T-helper 17 cell (primary cell): ENCODE results near the gene MARK2. TPM values are rescaled to one million over a fixed set of nuclear protein-coding genes. Genes with fewer than 3 reads are reported as not detected.

Source experiments
- ATAC-seq: fragments of 150-1000 bp; cut with Tn5 transposase; 2 replicates; pipeline ENCODE4 v1.10.0; 2021; ENCODE audit warnings: mild to moderate bottlenecking, moderate library complexity
- DNase-seq, 3 donors: peaks; one replicate each; pipeline versions ENCODE4 v3.0.0 to v3.0.0-alpha.2; 2020 to 2021
- H3K9me3 ChIP-seq: one replicate; pipeline ENCODE4 v1.7.0; 2013; ENCODE audit warnings: low read length, mild to moderate bottlenecking; ENCODE audit not compliant: control insufficient read depth, poor library complexity, severe bottlenecking
- H3K27ac Mint-ChIP-seq: one replicate; pipeline ENCODE4 v1.8.0; 2022; ENCODE audit warnings: mild to moderate bottlenecking, moderate library complexity, mixed read lengths
- H3K27me3 Mint-ChIP-seq: one replicate; pipeline ENCODE4 v1.8.0; 2022; ENCODE audit warnings: mixed read lengths
- H3K36me3 Mint-ChIP-seq: one replicate; pipeline ENCODE4 v1.8.0; 2022; ENCODE audit warnings: low read depth, mixed read lengths
- H3K4me1 Mint-ChIP-seq: one replicate; pipeline ENCODE4 v1.8.0; 2022; ENCODE audit warnings: mild to moderate bottlenecking, mixed read lengths
- H3K4me3 Mint-ChIP-seq: one replicate; pipeline ENCODE4 v1.8.0; 2022; ENCODE audit warnings: mild to moderate bottlenecking, moderate library complexity, mixed read lengths
- total RNA-seq, 4 donors: library from RNA in 2 of 4; stranded (reverse) in 2 of 4; gene quantifications; one replicate each; pipeline ENCODE4 v1.2.3 and lab custom pipeline; 2022 to 2026

MARK2 gene
- total RNA-seq, 2 donors from 2014 or later = 44.6 to 53.5 TPM

DNA sequence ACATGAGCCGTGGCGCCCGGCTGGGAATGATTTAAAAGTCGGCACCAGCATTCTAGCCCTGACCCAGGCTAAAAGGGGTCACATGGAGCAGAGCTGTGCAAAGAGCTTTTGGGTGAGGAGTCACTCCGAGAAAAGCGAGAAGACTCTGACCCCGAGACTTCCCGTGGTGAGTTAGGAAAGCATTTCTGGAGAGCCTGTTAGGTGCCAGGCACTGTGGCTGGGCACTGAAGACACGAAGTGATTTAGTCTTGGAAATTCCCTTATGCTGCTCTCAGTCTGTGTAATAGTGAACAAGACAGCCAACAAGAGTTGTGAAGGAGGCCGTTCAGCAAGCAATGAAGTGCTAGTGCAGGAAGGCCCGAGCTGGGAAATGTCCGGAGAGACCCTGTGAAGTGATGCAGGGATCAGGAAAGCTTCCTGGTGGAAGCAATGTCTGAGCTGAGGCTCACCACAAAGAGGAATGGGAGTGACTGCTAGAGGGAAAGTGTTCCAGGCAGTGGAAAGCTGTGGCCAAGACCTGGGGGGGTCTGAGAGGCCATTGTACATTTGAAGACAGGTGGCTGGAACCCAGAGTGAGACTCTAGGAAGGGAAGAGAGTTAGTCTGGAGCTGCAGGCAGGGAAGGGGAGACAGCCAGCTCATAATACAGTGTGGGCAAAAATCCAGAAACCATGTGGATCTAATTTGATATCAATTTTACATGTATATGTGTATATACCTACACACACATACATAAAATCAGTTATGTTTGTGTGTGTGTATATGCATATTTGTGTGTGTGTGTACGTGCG lies 31.6 kb downstream of the MARK2 start:
- Mint-ChIP-seq H3K36me3 (peaks cover 3% of the 10 kb centered on the region), H3K27me3 (no peaks in the 10 kb centered on the region), H3K4me3 (peak overlapping the region; percentile 82), H3K4me1 (peaks cover 59% of the 10 kb centered on the region), H3K27ac (peak overlapping the region; percentile 92)
- ATAC-seq (no peak), DNase-seq (no peak)
- H3K9me3 ChIP-seq = no peaks in the 10 kb centered on the region

GRCh38 chr11:63871962-63872799 lies 33.3 kb downstream of the MARK2 start:
- DNase-seq = peak in 1 of 3 donors; percentile 18
- no peaks in the 10 kb centered on the region for H3K27me3 Mint-ChIP-seq
- H3K36me3 Mint-ChIP-seq = peaks cover 3% of the 10 kb centered on the region
- peak; percentile 87 for ATAC-seq
- peak overlapping the region; percentile 3 for H3K4me3 Mint-ChIP-seq
- no peaks in the 10 kb centered on the region for H3K9me3 ChIP-seq
- peaks cover 44% of the 10 kb centered on the region for H3K4me1 Mint-ChIP-seq
- H3K27ac Mint-ChIP-seq = no peak overlapping the region

- Mint-ChIP-seq H3K27me3 (no peaks in the 10 kb centered on the region), H3K4me3 (peak overlapping the region; percentile 25), H3K27ac (peak overlapping the region; percentile 45), H3K4me1 (peaks cover 44% of the 10 kb centered on the region), H3K36me3 (peaks cover 3% of the 10 kb centered on the region)
- ATAC-seq = no peak
- DNase-seq = no peak
- no peaks in the 10 kb centered on the region for H3K9me3 ChIP-seq
Observed at GRCh38 chr11:63872800-63873197, 33.9 kb downstream of the MARK2 start.

GRCh38 chr11:63873311-63873710 lies 34.4 kb downstream of the MARK2 start:
- no peak for DNase-seq
- no peak for ATAC-seq
- Mint-ChIP-seq H3K4me3 (no peak overlapping the region), H3K27ac (peak overlapping the region; percentile 45), H3K36me3 (peaks cover 3% of the 10 kb centered on the region), H3K4me1 (peaks cover 46% of the 10 kb centered on the region), H3K27me3 (no peaks in the 10 kb centered on the region)
- H3K9me3 ChIP-seq = no peaks in the 10 kb centered on the region

DNA sequence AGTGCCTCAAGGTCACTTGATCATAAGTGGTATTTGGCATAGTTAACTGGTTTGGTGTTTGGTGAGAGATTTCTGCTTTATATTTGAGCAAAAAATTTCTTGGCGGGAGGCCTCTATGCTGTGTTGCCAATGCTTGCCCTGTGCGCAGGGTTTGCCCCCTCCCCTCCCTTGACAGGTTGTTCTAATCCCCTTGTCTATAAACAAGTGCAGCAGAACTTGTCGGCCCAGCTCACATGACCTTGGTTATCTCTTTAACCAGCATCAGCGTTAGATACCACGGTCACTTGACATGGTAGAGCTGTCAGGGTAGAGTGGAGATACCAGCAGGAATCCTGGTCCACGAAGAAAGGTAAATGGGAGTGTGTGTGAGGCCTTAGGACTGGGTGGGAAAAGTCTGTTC lies 35.6 kb downstream of the MARK2 start:
- H3K27me3 Mint-ChIP-seq = no peaks in the 10 kb centered on the region
- no peak overlapping the region for H3K4me3 Mint-ChIP-seq
- DNase-seq = no peak
- H3K4me1 Mint-ChIP-seq = peaks cover 40% of the 10 kb centered on the region
- no peaks in the 10 kb centered on the region for H3K9me3 ChIP-seq
- peak overlapping the region; percentile 47 for H3K27ac Mint-ChIP-seq
- peaks cover 3% of the 10 kb centered on the region for H3K36me3 Mint-ChIP-seq
- ATAC-seq = no peak

DNA sequence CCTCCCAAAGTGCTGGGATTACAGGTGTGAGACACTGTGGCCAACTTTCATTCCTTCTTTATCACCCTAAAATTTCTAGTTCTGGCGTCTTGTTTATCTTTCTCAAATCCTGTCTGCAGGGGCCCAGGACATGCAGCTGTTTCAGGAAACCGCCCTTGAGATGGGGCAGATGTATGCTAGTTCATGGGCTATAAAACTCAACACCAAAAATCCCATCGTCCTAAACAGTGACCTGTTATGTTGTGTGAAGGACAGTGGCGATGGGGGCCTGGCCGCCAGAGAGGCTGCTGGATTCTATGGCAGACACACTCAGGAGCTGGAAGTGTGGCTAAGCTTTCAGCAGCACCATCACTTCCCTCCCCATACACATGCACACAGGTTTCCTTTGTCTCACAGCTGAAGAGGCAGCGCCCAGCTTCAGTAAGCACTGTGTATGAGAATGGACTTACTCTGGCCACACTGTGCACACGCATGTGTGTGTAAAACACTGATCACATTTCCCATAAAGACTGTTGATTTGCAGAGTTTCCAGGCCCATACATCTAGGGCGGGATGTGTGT lies 36.7 kb downstream of the MARK2 start:
- peaks cover 2% of the 10 kb centered on the region for H3K36me3 Mint-ChIP-seq
- no peak for ATAC-seq
- no peak overlapping the region for H3K4me3 Mint-ChIP-seq
- no peaks in the 10 kb centered on the region for H3K9me3 ChIP-seq
- H3K4me1 Mint-ChIP-seq = peaks cover 39% of the 10 kb centered on the region
- H3K27me3 Mint-ChIP-seq = no peaks in the 10 kb centered on the region
- H3K27ac Mint-ChIP-seq = peak overlapping the region; percentile 67
- DNase-seq = no peak

DNA sequence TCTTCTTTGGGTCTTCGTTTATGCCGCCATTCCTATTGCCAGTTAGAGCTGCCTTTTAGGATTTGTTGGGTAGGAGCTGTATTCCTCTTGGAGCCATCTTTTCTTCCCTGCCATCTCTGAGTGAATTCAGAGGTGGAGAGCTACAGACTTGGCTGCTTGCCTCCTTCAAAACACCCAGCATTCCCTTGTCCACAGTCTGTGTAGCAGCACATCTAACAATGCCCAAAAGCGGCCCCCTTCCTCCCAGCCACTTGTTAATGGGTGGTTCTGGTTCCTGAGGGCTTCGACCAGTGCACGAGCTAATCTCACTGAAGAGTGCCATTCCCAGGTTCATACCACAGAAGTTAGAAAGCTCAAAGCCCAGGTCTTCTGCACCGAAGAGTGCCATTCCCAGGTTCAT lies 37.7 kb downstream of the MARK2 start:
- DNase-seq (no peak), ATAC-seq (no peak)
- Mint-ChIP-seq H3K27ac (no peak overlapping the region), H3K36me3 (no peaks in the 10 kb centered on the region), H3K4me1 (peaks cover 37% of the 10 kb centered on the region), H3K27me3 (no peaks in the 10 kb centered on the region), H3K4me3 (no peak overlapping the region)
- no peaks in the 10 kb centered on the region for H3K9me3 ChIP-seq

DNA sequence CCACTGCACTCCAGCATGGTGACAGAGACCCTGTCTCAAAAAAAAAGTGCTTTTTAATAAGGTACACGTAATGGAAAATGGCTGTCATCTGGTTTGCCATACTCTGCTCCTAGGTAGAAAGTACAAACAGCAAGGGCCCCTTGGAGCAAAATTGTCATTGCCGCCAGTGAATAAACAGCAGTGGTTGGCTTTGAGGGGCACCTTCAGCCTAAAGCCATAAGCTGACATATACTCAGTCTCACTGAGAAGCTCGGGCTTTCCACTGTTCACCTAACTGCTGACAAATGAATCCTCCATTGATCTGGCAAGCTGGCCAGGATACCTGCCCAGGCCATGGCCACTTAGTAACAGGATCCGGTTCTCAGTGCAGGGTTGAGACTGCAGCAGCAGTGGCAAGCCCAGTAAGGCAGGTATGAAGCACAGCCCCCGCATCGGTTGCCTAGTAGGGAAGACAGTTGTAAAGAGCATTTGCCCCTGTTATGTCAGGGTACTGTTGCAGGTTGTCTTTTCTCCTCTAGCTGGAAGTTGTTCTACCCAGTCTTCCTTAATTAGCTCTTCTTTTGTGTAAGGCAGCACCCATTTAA lies 38.8 kb downstream of the MARK2 start:
- no peaks in the 10 kb centered on the region for H3K9me3 ChIP-seq
- no peak for DNase-seq
- H3K27me3 Mint-ChIP-seq = no peaks in the 10 kb centered on the region
- H3K36me3 Mint-ChIP-seq = no peaks in the 10 kb centered on the region
- peak overlapping the region; percentile 77 for H3K27ac Mint-ChIP-seq
- H3K4me3 Mint-ChIP-seq = no peak overlapping the region
- H3K4me1 Mint-ChIP-seq = peaks cover 36% of the 10 kb centered on the region
- ATAC-seq = no peak

DNA sequence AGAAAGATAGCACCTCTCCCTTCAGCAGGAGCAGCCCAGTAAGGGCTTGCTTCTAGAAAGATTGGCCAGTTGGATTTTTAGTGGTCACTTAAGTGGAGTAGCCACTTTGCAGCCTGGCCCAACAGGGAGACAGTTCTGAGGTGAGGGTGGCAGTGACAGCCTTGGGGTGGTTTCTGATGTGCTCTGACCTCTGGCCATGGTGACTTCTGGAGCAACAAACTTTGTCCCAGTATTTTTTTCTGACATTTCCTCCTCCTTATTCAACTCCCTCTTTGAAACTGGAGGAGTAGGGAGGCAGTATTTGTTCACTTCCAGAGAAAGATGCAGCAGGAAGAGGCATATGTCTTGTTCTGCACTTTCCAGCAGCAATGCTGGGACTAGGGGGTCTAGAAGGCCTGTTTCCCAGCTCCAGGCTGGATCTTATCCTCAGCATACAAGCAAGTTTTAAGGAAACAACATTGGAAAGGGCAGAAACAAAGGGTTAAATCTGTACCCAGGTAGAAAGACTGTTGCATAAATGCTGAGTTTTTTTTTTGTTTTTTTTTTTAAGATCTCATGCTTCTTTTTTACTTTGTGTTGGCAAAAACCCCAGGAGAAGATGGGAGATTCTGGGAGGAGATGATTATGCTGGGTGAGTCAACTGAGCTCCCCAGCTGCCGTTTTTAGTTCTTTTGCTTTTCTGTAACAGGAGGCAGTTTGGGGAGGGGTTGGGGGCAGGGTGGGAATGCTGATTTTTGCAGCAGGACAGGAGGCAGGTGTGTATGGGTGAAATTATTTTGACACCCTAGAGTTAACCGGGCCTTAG lies 40.9 kb downstream of the MARK2 start:
- ATAC-seq = no peak

DNA sequence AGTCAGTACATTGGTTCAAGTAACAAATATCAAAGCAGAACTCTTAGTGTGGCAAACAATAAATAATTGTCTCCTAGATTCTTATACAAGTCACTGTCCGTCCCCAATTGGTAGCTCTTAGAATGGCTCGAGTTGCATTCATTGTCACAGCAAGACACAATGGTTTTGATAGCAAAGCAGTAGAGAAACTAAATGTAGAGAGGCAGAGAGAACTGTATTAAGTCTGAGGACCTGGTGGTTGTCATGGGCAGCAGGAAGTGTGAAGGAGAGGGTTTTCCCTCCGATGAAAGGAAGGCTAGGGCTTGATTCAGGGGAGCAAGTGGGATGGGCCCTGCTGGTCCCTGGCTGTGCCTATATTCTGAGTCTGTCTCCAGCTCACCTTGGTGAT lies 41.5 kb downstream of the MARK2 start:
- peak overlapping the region; percentile 19 for H3K4me3 Mint-ChIP-seq
- H3K36me3 Mint-ChIP-seq = no peaks in the 10 kb centered on the region
- DNase-seq (no peak), ATAC-seq (no peak)
- H3K4me1 Mint-ChIP-seq = peaks cover 49% of the 10 kb centered on the region
- H3K27ac Mint-ChIP-seq = peak overlapping the region; percentile 70
- no peaks in the 10 kb centered on the region for H3K9me3 ChIP-seq
- no peaks in the 10 kb centered on the region for H3K27me3 Mint-ChIP-seq

More for the DNA sequence above, 40.9 kb downstream of the MARK2 start:
- no peak for DNase-seq
- H3K4me1 Mint-ChIP-seq = peaks cover 48% of the 10 kb centered on the region
- H3K27ac Mint-ChIP-seq = peak overlapping the region; percentile 70
- H3K36me3 Mint-ChIP-seq = no peaks in the 10 kb centered on the region
- no peaks in the 10 kb centered on the region for H3K27me3 Mint-ChIP-seq
- H3K4me3 Mint-ChIP-seq = peak overlapping the region; percentile 19
- no peaks in the 10 kb centered on the region for H3K9me3 ChIP-seq

DNA sequence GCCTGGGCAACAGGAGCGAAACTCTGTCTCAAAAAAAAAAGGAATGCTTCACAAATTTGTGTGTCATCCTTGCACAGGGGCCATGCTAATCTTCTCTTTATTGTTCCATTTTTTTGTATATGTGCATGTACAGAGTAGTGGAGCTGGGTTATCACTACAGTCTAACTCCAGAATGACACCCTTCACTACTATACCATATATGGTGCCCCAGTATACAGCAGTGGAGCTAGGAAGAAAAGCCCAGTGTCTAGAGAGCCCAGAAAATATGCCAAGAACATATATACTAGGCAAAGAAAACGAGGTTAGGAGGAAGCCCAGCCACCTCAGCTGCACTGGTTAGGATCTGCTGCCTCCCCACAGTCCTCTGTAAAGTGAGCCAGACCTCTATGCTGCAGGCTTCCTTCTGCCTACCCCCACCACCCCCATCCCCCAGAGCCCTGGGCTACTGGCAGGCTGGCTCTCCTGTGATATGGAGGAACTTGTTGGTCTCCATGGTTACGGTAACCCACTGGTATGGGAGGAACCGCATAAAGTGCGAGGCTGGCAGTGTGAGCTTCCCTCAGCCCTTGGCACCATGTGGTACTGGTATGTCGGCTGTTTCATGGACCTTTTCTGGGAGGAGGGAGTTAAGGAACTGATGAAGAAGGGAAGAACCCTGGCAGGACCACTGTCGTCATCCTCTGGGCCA lies 43.8 kb downstream of the MARK2 start:
- peak; percentile 81 for ATAC-seq
- Mint-ChIP-seq H3K36me3 (no peaks in the 10 kb centered on the region), H3K27me3 (no peaks in the 10 kb centered on the region), H3K27ac (peak overlapping the region; percentile 61), H3K4me3 (no peak overlapping the region), H3K4me1 (peaks cover 59% of the 10 kb centered on the region)
- H3K9me3 ChIP-seq = no peaks in the 10 kb centered on the region
- DNase-seq = no peak

- DNase-seq = no peak
- Mint-ChIP-seq H3K4me1 (peaks cover 58% of the 10 kb centered on the region), H3K27ac (peak overlapping the region; percentile 61), H3K4me3 (no peak overlapping the region), H3K36me3 (no peaks in the 10 kb centered on the region), H3K27me3 (no peaks in the 10 kb centered on the region)
- ATAC-seq = no peak
- H3K9me3 ChIP-seq = no peaks in the 10 kb centered on the region
Observed at GRCh38 chr11:63883791-63884190, 44.9 kb downstream of the MARK2 start.
